ENCODE data around the gene KAT8.

KAT8 gene

GRCh38 chr16:31087971-31088370 lies 29.5 kb upstream of the KAT8 start:
- no peak for DNase-seq (ENCODE audit: low read depth, low spot score)
- in situ Hi-C loops (cut with HindIII; ENCODE audit: low sequenced_read_pairs), result no loop called here
- no peak overlapping the region for H3K4me3 ChIP-seq (ENCODE audit: low read depth, low read length)
- TF ChIP-seq CTCF (IDR thresholded peaks at IDR 0.05; ENCODE audit: low read depth, low read length), result no peak

DNA sequence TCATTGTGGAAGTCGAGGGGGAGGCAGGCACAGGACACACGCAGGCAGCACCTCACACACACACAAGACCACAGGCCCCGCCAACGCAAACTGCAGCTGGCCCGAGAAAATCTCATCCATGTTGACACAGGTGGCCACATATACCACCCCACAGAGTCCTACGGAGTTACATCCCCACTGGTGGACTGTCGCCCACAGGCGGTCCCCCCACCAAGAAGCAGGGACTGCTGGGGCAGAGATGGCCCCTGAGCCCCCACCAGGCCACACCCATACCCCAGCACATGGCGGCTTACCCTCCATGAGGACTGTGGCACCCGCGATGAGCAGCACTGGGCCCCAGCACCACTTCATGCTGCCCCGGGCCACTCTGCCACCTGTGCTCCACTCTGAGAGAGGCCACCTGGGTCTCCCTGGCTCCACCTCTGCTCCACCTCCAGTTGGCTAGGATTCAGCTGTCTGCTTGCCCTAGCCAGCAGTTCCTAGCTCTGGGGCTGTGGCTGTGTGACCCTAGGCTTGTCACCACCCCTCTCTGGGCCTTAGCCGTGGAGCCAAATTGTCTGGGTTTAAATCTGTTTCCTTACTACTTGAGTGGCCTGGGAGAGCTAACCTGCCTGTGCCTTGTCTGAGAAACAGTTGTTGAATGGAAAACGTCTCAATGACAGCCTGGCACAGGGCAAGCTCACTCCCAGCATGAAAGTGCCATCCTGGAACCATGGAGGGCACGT lies 28.8 kb upstream of the KAT8 start, which contains the start of gene PRSS53:
Gene PRSS53, minus strand, starts transcription at position 485 of the 725 bp plus-strand sequence. Its CDS starts 134 bp downstream, at position 351.
- no peak for TF ChIP-seq CTCF (IDR thresholded peaks at IDR 0.05; ENCODE audit: low read depth, low read length)
- in situ Hi-C loops (cut with HindIII; ENCODE audit: low sequenced_read_pairs), result no loop called here
- no peak for DNase-seq (ENCODE audit: low read depth, low spot score)
- H3K4me3 ChIP-seq (ENCODE audit: low read depth, low read length), result no peak within 1 kb of the TSS

GRCh38 chr16:31089199-31089598 lies 28.3 kb upstream of the KAT8 start:
- in situ Hi-C loops (cut with HindIII; ENCODE audit: low sequenced_read_pairs), result no loop called here
- DNase-seq (ENCODE audit: low read depth, low spot score), result no peak
- TF ChIP-seq CTCF (IDR thresholded peaks at IDR 0.05; ENCODE audit: low read depth, low read length), result no peak
- H3K4me3 ChIP-seq (ENCODE audit: low read depth, low read length), result no peak overlapping the region

DNA sequence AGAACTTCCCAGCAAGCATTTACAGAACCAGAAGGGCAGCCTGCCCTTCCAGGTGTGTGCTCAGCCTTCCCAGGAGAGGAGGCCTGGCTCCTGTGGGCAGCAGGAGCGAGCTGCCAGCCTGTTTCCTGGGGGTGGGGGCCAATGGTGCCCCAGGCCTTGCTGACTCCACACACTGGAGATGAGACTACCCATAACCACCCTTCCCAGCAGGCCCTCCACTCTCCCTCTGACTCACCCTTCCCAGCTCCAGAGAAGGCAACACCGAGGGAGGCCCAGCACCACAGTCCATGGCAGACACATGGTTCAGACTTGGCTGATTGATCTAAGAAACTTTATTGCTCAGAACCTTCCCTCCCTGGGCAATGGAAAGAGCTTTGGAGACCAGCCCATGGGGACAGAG lies 26.9 kb upstream of the KAT8 start:
- TF ChIP-seq CTCF (IDR thresholded peaks at IDR 0.05; ENCODE audit: low read depth, low read length), result no peak
- H3K4me3 ChIP-seq (ENCODE audit: low read depth, low read length), result no peak overlapping the region

GRCh38 chr16:31092330-31092729 lies 25.1 kb upstream of the KAT8 start:
- TF ChIP-seq CTCF (IDR thresholded peaks at IDR 0.05; ENCODE audit: low read depth, low read length), result no peak
- no peak overlapping the region for H3K4me3 ChIP-seq (ENCODE audit: low read depth, low read length)
- in situ Hi-C loops (cut with HindIII; ENCODE audit: low sequenced_read_pairs), result no loop called here
- DNase-seq (ENCODE audit: low read depth, low spot score), result peak; percentile 26

More for the DNA sequence above, 26.9 kb upstream of the KAT8 start:
- DNase-seq (ENCODE audit: low read depth, low spot score), result peak; percentile 73
- in situ Hi-C loops (cut with HindIII; ENCODE audit: low sequenced_read_pairs), result no loop called here

GRCh38 chr16:31093132-31093703 lies 24.2 kb upstream of the KAT8 start:
- DNase-seq (ENCODE audit: low read depth, low spot score), result peak; percentile 32
- in situ Hi-C loops (cut with HindIII; ENCODE audit: low sequenced_read_pairs), result no loop called here
- H3K4me3 ChIP-seq (ENCODE audit: low read depth, low read length), result peak overlapping the region; percentile 87
- no peak for TF ChIP-seq CTCF (IDR thresholded peaks at IDR 0.05; ENCODE audit: low read depth, low read length)

Measured in astrocyte of the spinal cord (primary cell).